8988T (cell line): ENCODE data around the gene TCF7L2.

ENCODE experiments used
- DNase-seq: peaks from one replicate; pipeline ENCODE4 v3.0.0; 2011

The TCF7L2 gene

DNA sequence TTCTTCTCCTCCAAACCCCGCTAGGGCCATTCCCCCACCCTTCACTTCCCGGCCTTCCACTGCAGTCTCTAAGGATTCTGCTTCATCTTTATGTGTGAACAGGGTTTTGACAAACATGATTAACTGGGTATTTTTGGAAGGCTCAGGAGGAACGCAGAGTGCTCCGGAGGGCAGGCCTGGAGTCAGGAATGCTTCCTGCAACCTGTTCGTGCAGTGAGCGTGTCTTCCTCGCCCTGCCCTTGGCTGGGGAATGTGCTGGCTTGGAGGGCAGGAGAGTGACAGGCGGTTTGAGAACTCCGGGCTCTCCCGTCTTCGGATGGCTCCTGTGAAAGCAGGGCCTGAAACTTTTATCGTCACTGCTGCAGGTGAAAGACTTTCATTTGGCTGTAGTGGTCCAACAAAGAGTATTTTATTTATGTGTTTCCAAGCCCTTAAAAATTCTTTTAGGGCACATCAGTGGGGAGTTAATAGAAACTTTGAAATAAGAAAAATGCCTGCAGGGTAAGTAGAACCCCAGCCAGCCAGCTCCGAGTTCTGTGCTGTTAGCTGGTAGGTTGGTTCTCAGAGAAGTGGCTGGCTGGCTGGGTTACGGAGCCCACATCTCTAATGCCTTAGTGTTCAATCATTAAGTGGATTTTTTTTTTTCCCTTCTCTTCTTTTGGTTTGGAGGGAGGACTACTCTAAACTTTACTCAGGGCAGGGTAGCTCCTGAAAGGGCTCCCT lies 51.0 kb downstream of the TCF7L2 start:
- DNase-seq: no peak

DNA sequence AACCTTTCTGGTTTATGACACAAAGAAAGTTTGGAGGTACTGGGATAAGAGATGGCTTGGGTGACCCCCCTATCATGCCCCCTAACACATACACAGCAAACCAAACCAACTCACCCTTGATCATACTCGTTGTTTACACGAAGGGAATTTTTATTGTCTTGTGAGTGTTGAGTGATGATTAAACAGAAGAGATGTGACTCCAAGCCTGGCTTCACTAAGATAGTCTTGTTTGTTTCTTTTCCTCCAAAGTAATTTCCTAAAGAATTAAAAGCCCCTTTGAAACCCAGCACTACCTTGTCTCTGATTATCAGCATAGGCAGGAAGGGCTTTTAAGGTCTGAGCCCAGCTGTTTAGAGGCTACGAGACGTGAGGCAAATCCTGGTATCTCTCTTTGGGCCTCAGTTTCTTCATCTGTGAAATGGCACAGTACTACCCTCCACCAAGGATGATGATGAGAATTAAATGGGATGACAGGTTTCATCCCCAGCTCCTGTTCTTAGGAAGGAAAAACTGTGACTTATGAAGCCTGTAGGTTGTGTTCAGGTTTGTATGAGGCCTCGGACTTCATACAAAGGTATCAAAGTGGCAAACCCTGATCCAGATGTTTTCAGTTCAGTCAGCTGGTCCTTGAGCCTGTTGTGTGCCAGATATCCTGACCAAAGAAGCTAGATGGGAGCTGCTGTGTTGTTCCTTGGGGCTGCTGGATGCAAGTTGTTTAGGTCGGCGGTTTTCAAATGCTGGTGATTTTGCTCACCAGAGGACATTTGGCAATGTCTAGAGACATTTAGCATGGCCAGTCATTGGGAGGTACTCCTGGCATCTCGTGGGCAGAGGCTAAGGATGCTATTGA lies 51.8 kb downstream of the TCF7L2 start:
- no peak for DNase-seq

DNA sequence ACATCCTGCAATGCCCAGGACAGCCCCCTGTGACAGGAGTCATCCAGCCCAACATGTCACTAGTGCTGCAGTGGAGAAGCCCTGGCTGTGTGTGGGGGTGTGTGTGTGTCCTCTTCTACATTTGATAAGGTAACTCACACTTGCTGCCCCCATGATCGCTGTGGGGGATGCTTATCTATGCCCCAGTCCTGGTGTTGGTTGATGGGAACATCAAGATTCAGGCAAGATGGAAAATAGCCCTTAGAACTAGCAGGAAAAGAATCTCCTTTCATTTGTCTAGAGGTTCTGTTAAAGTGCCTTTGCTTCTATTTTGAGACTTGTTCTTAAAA lies 52.4 kb downstream of the TCF7L2 start:
- no peak for DNase-seq

DNA sequence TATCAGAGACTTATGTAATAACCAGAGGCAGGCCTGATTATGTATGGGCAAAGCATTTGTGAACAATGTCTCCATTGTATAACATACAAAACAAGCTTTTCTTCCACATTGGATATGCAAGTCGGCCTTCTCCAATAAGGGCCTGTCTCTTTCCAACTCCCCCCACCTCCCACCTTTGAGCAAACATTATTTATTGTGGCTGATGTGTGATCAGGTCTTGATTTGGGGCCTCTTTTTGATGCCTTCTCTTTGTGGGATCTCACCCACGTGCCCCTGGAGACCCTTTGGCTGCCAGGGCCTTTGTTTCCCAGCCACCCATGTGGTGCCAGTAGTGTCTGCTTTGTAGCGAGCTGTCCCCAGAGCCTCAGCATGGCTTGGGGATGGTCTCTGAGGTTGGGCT lies 53.0 kb downstream of the TCF7L2 start:
- no peak for DNase-seq

DNA sequence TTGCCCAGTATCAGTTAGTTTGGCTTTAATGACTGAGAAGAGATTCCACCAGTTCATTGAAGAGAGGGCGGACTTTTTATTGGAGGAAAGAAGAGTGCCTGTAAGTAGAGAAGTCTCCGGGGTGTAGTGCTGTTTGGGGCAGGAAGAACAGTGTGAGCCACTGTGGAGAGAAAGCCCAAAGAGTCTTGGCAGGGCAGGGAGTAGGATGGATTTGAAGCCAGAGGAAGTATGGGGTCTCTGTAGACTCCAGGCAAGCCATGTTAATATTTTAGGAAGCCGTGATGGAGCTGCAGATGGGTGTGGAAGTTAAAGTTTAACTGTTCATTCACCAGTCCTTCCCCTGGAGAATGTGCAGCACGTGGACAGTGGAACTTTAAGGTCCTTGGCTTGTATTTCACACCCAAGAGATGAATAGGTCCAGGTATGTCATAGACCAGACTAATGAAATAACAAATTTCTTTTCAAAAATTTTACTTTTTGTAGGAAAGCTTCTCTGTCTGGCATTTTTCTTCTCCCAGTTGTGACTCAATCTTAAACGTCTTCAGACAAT lies 54.1 kb downstream of the TCF7L2 start:
- DNase-seq: no peak

DNA sequence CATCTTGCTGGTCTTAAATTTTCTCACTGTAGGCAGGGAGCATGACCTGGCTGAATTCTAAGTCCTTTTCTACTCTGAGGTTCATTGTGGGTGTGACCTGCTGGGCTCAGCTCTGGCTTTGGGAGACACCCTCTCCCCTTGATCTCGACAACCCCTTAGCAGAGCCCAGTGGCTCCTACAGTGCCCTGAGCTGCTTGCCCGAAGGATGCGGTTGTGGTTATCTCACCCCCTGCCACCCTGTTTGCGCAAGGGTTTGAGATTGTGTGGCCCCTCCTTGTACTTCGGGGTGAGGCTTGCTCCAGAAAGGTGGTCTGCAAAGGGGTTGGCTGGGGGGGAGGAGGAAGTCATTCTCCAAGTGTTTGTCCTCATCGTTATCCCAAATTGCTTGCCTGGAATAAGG lies 55.3 kb downstream of the TCF7L2 start:
- DNase-seq: no peak

DNA sequence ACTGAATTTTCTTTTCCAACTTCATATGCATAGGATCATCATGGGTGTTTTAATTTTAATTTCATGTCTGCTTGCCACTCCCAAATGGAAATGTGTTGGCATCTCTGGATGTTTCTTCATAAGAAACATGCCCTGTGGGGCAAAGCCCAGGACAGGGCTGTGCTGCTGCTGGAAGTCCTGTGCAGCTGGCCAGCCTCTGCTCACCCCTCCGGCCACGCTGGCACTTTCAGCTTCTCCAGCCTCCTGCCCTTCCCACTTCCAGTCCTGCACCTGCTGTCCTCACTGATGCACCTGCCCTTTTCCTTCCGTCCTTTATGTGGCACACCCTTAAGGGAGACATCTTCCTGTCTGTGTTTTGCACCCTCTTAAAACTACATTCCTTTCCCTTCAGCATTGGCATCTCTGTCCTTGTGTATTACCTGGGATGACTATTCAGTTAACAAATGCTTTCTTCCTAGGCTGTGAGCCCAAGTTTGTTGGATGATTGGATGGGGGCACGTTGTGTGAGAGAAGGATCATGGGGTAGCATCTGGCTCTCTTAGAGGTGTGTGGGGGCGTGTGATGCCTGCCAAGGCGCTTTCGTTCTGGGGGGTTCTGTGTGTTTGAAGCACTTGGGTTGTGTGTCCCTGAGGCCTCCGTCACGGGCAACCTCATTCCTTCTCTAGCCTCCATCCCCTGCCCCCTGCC lies 56.8 kb downstream of the TCF7L2 start:
- DNase-seq: no peak

DNA sequence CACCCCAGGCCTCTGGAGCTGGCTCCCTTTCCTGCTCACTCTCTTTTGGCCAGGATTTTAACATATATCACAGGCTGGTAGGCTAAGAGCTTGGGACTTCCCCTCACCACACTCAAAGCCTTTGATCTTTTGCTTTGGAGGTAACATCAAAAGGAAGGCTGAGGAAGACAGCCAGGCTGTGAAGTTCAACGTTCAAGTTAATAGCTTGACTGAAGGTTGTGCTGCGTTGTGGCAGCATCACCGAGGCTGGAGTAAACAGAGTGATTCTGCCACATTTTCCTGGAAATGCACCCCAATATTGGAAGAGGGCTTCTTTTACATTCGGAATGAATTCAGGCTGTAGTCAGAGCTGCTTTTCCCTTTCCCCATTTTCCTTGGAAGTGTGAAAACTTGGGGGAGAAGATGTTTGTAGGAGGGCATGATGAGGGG lies 57.3 kb downstream of the TCF7L2 start:
- no peak for DNase-seq

DNA sequence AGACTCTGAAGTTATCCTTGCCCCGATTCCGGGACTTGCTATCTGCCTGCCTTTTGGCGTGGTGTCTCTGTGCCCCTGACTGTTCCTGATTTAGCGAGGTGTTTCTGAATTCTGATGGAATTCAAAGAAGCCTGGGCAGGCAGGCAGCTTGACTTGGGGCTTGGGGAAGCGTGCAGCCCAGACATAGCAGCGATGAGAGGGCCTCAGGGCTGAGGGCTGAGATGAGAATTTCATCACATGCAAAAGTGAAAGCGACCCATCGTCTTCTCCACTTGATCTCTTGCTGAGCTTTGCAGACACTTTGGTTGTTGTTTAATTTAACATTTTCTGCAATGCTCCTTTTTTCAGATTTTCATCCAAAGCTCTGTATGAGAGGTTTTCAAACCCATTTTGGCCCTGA lies 57.8 kb downstream of the TCF7L2 start:
- DNase-seq: no peak

DNA sequence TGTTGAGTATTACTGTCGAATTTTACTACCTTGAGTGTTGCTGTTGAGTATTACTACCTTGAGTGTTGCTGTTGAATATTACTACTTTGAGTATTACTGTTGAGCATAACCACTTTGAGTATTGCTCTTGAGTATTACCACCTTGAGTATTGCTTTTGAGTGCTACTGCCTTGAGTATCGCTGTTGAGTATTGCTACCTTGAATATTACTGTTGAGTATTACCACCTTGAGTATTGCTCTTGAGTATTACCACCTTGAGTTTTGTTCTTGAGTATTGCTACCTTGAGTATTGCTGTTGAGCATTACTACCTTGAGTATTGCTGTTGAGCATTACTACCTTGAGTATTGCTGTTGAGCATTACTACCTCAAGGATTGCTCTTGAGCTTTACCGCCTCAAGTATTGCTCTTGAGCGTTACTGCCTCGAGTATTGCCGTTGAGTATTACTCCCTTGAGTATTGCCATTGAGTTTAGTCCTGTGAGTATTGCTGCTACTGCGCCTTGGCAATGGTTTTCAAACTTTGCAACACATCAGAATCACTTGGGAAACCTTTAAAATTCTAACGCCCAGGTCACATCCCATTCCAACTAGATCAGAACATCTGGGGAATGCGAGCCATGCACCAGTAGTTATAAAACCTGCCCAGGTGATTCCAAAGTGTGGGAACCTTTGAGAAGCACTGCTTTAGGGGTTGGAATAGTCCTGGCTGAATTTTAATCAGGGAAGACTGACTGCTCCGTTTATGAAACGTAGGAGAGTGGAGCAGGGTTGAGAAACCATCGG lies 61.7 kb downstream of the TCF7L2 start:
- no peak for DNase-seq

DNA sequence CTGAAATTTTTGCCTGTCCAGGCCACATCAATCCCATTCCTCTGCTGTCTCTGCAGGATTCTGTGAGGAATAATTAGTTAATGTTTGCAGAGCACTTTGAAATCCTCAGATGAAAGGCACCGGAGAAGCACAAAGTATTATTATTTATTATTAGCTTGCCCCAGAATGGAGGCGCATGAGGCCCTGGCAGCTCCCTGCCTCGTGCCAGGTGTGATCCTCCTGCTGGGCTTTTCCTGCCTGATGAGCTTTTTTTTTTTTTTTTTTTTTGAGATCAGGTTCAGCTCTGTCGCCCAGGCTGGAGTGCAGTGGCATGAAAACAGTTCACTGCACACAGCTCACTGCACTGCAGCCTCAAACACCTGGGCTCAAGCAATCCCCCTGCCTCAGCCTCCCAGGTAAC lies 65.2 kb downstream of the TCF7L2 start:
- DNase-seq: no peak

DNA sequence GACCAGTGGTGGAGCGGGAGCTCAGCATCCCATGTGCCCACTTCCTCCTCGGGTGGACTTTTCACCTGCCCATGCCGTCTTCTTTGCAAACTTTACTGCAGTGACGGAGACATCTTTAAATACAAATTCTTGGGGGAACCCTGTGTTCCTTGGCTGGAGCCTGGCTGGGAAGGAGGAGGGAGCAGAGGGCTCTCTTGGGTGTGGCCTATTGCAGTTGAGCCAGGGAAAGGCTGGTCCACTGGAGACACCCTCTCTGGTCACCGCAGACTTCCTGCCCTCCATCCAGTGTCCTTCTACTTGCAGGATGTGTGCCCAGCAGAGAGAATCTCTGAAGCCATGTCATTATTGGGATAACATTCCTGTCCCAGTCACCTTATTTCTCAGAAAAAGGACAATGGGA lies 67.3 kb downstream of the TCF7L2 start:
- DNase-seq: no peak

DNA sequence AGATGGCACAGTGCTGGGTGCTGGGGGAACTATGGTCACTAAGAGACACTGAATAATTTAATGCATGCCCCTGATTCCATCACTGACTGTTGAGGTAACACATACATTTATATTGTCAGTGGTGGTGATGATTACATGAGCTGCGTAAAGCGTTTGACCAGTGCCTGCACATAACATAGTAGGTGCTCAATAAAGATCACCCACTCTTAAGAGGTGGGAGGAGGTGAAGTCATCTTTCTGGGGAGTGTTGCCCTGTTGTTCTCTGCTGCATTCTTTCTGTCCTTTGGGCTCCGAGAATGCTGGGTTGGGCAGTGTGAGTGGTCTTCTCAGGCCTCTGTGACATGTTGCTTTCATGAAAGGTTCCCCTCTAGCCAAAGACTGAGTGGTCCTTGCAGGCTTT lies 68.0 kb downstream of the TCF7L2 start:
- no peak for DNase-seq

DNA sequence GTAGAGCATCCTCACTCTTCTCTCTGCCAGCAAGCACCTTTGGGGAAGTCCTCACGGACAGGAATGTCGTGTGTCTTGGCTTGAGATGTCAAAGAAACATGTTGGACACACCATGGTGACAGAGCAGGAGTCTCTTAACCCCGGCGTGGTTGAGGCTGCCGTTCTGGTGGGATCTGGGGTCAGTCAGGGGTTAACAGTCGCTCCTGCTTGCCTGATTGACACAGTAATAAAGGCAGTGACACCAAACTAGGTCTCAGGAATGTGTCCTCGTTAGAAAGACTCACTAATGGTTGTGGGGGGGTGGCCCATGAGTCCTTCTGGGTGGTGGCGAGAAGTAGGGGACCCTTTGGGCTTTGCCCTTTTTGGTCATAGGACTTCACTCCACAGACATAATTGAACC lies 69.0 kb downstream of the TCF7L2 start:
- DNase-seq: no peak

DNA sequence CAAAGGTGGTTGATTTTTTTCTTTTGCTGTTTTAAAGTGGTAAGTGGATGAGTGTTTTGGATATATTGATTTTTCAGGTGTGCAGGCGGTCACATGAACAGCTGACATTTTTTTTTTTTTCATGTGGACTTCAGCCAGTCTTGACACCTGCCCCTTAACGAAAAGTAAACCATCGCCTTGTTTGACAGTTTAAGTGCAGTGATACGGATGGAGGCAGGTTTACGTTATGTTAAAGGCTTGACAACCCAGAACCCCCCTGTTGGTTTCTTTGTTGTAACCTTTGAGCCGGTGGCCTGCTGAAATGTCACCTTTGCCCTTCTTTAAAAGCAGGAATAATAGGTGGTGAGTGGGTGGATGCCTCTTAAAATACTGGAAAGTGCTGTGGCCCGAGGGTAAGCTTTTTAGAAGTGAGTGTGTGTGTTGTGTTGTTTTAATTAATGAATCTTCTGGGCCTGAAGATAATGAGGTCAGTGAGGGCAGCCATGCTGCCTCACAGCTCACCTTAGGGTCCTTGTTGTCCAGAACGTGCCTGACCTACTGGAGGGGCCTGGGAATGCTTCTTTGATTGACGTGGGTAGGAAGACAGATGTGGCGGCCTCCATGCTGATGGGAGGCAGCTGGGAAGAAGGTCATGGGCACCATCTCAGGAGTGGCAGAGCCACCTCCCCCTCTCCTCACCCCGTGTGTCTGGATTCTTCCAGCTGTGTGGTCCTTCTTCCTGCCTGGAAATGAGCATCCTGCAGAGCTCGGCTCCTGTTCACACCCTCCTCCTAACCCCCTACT lies 69.8 kb downstream of the TCF7L2 start:
- no peak for DNase-seq

DNA sequence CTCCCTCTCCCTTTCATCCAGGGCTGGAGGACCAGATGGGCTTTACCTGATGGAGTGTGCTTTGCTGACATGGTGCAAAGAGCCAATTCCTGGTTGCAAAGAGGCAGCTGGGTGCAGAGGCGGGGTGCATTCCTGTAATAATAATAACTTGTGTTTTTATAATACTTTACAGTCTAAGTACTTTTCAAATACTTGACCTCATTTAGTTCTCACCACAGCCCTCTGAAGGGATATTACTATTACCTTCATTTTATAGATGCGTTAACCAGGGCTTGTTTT lies 70.4 kb downstream of the TCF7L2 start:
- no peak for DNase-seq

DNA sequence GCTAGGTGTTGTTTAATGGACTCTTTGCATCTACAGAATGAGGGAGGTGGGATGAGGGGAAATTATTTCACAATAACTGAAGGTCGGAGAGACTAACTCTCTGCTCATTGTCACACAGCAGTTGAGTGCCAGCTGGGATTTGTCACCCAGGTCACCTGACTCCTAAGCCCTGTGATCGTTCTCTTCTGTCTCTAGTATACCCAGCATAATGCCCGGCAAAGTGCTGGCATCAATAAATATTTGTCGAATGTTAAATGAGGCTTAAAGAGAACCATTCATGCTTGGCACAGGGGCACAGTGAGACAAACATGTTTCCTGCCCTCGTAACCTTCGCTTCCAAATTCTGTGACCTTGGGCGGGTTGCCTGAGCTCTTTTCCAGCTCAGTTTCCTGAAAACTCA lies 70.8 kb downstream of the TCF7L2 start:
- DNase-seq: no peak

DNA sequence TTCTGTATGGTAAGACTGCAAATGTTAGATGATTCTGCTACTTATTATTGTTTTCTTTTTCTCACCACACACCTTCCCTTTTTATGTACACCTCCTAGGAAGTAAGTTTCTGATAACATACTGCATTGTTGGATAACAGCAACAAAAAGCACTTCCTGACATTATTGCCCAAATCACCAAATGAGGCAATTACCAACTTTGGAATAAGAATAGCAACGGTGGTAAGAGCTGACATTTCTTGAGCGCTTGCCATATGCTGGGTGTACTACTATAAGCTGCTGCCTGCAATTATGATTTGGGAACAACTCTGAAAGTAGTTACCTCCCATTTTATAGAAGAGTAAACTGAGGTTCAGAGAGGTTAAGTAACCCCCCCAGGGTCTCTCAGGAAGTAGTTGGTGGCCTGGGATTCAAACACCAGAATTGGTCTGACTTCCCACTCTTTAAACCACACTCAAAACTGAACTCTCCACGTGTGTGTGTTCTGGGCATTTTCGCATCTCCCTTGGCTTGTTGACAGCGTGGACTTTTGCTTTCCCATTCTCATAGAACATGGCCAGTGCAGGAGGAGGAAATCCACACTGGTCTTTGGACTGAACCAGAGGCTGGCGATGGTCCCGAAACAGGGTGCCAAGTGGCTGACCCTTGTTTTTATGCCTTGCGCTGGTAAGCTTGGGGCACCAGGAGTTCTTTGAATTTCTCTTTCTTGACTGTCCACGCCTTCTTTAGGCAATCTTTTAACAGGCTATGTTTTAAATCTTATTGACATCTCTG lies 71.4 kb downstream of the TCF7L2 start:
- no peak for DNase-seq

DNA sequence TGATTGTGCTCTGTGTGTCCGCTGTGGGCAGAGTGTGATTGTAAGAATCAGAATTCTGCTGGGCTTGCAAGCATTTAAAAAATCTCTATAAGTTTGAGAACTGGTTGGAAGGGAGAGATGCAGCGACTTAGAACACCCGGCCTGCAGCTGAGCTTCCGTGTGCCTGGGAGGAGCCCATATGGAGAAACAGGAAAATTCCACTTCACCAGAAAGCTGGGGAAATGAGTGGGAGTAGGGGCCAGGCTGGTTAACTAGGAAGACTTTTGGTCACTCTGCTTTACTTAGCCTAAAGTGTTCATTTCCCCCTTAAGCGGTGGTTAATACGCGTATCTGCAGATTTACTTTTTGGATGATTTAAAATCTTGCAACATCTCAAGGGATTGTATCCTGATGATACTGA lies 72.2 kb downstream of the TCF7L2 start:
- DNase-seq: no peak

DNA sequence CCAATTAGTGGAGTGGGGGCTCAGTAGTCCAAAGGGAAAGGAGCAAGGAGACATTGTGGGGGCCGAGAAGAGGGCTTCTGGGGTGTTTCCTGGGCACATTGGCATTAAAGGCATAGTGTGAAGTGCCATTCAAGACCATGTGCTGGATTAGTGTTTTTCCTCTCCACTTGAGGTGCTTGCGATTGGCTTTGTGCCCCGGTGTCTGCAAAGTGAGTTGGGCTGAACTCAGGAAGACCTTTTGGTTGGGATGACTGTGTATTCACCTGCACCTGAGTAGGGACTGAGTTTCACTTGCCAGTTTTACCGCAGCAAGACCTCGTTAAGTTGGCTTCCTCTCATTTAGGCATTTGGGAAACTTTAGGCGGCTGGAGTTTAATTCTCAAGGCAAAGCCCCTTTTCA lies 73.0 kb downstream of the TCF7L2 start:
- DNase-seq: no peak

DNA sequence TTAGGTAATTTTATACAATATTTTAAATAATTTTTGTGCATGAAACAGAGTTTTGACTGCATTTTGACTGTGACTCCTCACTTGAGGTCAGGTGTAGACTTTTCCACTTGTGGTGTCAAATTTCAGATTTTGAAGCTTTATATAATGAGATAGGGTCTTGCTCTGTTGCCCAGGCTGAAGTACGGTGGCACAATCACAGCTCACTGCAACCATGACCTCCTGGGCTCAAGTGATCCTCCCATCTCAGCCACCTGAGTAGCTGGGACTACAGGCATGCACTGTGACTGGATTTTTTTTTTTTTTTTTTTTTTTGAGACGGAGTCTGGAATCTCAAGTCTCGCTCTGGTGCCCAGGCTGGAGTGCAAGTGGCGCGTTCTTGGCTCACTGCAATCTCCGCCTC lies 74.9 kb downstream of the TCF7L2 start:
- no peak for DNase-seq

DNA sequence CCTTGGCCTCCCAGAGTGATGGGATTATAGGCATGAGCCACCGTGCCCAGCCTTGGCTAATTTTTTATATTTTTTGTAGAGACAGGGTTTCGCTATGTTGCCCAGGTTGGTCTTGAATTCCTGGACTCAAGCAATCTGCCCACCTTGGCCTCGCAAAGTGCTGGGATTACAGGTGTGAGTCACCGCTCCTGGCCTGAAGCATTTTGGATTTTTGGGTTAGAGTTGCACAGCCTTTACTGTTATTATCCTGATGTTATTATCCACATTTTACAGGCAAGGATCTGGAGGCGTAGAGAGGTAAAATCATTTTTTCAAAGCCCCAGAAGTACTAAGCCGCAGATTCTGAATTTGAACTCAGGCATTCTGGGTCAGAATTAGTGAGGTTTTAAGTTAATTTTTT lies 75.4 kb downstream of the TCF7L2 start:
- no peak for DNase-seq
